Smooth muscle cell (in vitro differentiated cells): ENCODE results near the gene CFL1. TPM values are rescaled to one million over a fixed set of nuclear protein-coding genes. Genes with fewer than 3 reads are reported as not detected.
A peak's percentile ranks its signal among the peaks of the same experiment; 100 is the strongest.

ENCODE experiments used
- DNase-seq: peaks from one replicate; lab custom pipeline; 2025; ENCODE audit not compliant: unreplicated experiment; lab: John Stamatoyannopoulos, UW
- H2AFZ ChIP-seq: fragments of 200-600 bp; sonication (generic); 2 replicates; pipeline ENCODE4 v1.6.0; 2016; ENCODE audit warnings: antibody characterized with exemption, low read depth, mild to moderate bottlenecking
- H3F3A ChIP-seq: fragments of 200-600 bp; sonication (generic); 2 replicates; pipeline ENCODE4 v1.6.0; 2017; ENCODE audit warnings: antibody characterized with exemption, low read depth
- H3K27ac ChIP-seq: fragments of 200-600 bp; sonication (generic); 2 replicates; pipeline ENCODE4 v1.5.1; 2016; ENCODE audit warnings: low read depth, mild to moderate bottlenecking
- H3K27me3 ChIP-seq: fragments of 200-600 bp; sonication (generic); 2 replicates; pipeline ENCODE4 v1.6.1; 2016; ENCODE audit warnings: low read depth, mild to moderate bottlenecking
- H3K36me3 ChIP-seq: fragments of 200-600 bp; sonication (generic); 2 replicates; pipeline ENCODE4 v1.5.1; 2016; ENCODE audit warnings: low read depth
- H3K4me1 ChIP-seq: fragments of 200-600 bp; sonication (generic); 2 replicates; pipeline ENCODE4 v1.5.1; 2016; ENCODE audit warnings: low read depth
- H3K4me2 ChIP-seq: fragments of 200-600 bp; sonication (generic); 2 replicates; pipeline ENCODE4 v1.6.0; 2016; ENCODE audit warnings: mild to moderate bottlenecking
- H3K4me3 ChIP-seq: fragments of 200-600 bp; sonication (generic); 2 replicates; pipeline ENCODE4 v1.5.1; 2016; ENCODE audit warnings: mild to moderate bottlenecking
- H3K79me2 ChIP-seq: fragments of 200-600 bp; sonication (generic); 2 replicates; pipeline ENCODE4 v1.6.0; 2016; ENCODE audit warnings: low read depth, mild to moderate bottlenecking
- H3K9ac ChIP-seq: fragments of 200-600 bp; sonication (generic); 2 replicates; pipeline ENCODE4 v1.6.0; 2016; ENCODE audit warnings: low read depth
- H3K9me3 ChIP-seq: fragments of 200-600 bp; sonication (generic); replicated peaks from 2 replicates; pipeline ENCODE4 v1.5.1; 2016; ENCODE audit warnings: low read depth
- H4K20me1 ChIP-seq: fragments of 200-600 bp; sonication (generic); 2 replicates; pipeline ENCODE4 v1.6.0; 2016; ENCODE audit warnings: low read depth
- WGBS: methylation state at CpG from one replicate; pipeline ENCODE4 v1.1.7; 2016; ENCODE audit warnings: low lambda C conversion rate; 5-methylcytosine and 5-hydroxymethylcytosine counted together
- polyA plus RNA-seq: library from polyadenylated mRNA; unstranded; fragments of >200 nt; fragmentation: Nextera tagmentation; extraction: Ambion mirVana; gene quantifications from 2 replicates; pipeline ENCODE4 v1.2.1, GENCODE V29; 2016
- total RNA-seq: library from RNA; depleted of rRNA; stranded (reverse); fragments of >200 nt; gene quantifications from 2 replicates; pipeline ENCODE4 v1.2.3, GENCODE V29; 2014
- TF ChIP-seq, protein P1 (sequence below): fragments of 200-600 bp; sonication (generic); IDR thresholded peaks from 2 replicates; pipeline ENCODE4 v1.5.1; 2017; ENCODE audit warnings: borderline replicate concordance, mild to moderate bottlenecking, antibody characterized with exemption; ENCODE audit not compliant: insufficient read depth, poor library complexity, severe bottlenecking

CFL1 gene
- total and polyA plus RNA-seq, 2 experiments from 2014 or later, result 1,255 to 3,052 TPM

DNA sequence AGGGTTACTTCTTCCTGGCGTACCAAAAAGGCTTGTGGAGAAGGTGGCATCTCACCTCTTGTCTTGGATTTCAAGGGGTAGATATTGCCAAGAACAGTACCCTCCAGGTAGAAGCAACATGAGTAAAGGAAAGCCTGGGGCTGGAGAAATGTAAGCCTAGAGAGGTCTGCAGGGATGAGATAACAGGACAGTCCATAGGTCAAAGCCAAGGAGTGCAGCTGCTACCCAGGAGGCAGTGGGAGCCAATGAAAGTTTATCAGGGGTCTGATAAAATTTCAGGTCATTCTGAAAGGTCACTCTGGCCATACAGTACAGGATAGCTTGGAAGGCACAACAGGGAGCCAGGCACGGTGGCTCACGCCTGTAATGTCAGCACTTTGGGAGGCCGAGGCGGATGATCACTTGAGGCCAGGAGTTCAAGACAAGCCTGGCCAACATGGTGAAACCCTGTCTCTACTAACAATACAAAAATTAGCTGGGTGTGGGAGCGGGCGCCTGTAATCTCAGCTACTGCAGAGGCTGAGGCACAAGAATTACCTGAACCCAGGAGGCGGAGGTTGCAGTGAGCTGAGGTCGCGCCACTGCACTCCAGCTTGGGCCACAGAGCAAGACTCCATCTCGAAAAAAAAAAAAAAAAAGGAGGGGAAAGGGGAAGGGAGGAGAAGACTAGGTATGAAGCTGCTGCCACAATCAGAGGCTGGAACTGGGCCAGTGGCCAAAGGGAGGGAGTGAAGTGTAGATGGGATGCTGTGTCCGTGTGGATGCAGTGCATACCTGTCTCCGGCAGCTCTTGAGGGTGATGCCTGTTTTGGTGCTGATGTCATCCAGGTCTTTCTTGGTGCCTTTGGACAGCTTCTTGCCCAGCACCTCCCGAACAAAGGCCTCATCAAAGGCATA, 29.1 kb upstream of the CFL1 start:
- no peaks in the 10 kb centered on the region for H3K36me3 ChIP-seq
- 90% methylated on average over 14 of the region's 14 CpGs for WGBS
- peak overlapping the region; percentile 91 for H3K4me2 ChIP-seq
- peaks cover 20% of the 10 kb centered on the region for H4K20me1 ChIP-seq
- no peaks in the 10 kb centered on the region for H3K9me3 ChIP-seq
- H2AFZ ChIP-seq, result no peak overlapping the region
- TF ChIP-seq, protein P1, sequence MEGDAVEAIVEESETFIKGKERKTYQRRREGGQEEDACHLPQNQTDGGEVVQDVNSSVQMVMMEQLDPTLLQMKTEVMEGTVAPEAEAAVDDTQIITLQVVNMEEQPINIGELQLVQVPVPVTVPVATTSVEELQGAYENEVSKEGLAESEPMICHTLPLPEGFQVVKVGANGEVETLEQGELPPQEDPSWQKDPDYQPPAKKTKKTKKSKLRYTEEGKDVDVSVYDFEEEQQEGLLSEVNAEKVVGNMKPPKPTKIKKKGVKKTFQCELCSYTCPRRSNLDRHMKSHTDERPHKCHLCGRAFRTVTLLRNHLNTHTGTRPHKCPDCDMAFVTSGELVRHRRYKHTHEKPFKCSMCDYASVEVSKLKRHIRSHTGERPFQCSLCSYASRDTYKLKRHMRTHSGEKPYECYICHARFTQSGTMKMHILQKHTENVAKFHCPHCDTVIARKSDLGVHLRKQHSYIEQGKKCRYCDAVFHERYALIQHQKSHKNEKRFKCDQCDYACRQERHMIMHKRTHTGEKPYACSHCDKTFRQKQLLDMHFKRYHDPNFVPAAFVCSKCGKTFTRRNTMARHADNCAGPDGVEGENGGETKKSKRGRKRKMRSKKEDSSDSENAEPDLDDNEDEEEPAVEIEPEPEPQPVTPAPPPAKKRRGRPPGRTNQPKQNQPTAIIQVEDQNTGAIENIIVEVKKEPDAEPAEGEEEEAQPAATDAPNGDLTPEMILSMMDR, result no peak
- peak overlapping the region; percentile 77 for H3K4me3 ChIP-seq
- peaks cover 16% of the 10 kb centered on the region for H3F3A ChIP-seq
- H3K4me1 ChIP-seq, result peaks cover 21% of the 10 kb centered on the region
- peak overlapping the region; percentile 73 for H3K9ac ChIP-seq
- no peaks in the 10 kb centered on the region for H3K27me3 ChIP-seq
- peak overlapping the region; percentile 89 for H3K27ac ChIP-seq
- peaks cover 22% of the 10 kb centered on the region for H3K79me2 ChIP-seq
- no peak for DNase-seq

DNA sequence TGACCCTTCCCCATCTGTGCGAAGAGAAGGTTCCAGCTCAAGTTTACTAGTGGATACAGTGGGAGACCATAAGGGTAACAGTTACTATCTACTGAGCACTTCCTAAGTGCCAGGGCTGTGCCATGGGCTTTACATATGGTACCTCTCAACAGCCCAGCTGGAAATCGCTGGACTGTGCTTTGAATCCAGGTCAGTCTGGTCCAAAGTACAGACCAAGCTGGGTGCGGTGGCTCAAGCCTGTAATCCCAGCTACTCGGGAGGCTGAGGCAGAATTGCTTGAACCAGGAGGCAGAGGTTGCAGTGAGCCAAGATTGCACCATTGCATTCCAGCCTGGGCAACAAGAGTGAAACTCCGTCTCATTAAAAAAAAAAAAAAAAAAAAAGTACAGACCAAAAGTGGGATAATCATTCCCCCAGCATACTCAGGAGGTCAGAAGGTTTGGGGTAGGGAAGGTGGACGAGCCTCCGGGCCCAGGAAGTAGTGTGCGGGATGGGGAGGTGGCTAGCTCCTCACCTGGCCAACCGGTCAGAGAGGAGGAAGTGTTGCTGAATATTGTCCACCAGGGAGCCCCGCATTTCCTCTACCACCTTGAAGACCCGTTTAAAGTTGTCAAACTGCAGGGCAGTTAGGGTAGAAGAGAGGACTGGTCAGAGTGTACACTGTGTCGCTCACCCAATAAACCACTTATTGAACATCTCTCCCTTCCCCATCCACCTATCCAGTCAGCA, 28.0 kb upstream of the CFL1 start:
- Histone ChIP-seq H3K4me2 (no peak overlapping the region), H3K27ac (no peak overlapping the region), H4K20me1 (peaks cover 9% of the 10 kb centered on the region), H3K4me3 (no peak overlapping the region), H3F3A (peaks cover 16% of the 10 kb centered on the region), H3K36me3 (no peaks in the 10 kb centered on the region), H3K27me3 (no peaks in the 10 kb centered on the region), H2AFZ (no peak overlapping the region), H3K9ac (no peak overlapping the region), H3K9me3 (no peaks in the 10 kb centered on the region), H3K4me1 (peaks cover 16% of the 10 kb centered on the region), H3K79me2 (peaks cover 17% of the 10 kb centered on the region)
- DNase-seq, result no peak
- TF ChIP-seq, protein P1, result no peak
- WGBS, result 95% methylated on average over 12 of the region's 12 CpGs

DNA sequence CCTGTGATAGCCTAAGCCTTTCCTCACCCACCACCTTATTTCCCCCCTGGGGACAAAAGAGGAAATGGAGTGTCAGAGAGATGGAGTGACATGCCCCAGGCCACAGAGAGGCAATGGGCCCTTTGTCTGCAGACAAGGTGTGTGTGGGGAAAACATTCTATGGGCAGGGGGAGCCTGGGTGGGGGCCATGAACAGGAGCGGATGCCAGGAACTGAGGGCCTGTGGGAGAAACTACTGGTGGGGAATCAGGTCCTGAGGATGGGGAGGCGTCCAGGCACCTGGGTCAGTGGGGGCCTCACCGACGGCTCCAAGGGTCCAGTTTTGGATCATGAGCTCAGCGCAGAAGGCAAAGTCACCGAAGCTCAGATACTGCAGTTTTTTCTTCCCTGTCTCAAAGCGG, 27.3 kb upstream of the CFL1 start:
- Histone ChIP-seq H2AFZ (no peak overlapping the region), H3K4me2 (no peak overlapping the region), H4K20me1 (peaks cover 5% of the 10 kb centered on the region), H3K27me3 (no peaks in the 10 kb centered on the region), H3K27ac (no peak overlapping the region), H3K36me3 (no peaks in the 10 kb centered on the region), H3K9me3 (no peaks in the 10 kb centered on the region), H3K79me2 (peaks cover 17% of the 10 kb centered on the region), H3F3A (peaks cover 16% of the 10 kb centered on the region), H3K9ac (no peak overlapping the region), H3K4me1 (peaks cover 16% of the 10 kb centered on the region), H3K4me3 (no peak overlapping the region)
- TF ChIP-seq, protein P1, result no peak
- DNase-seq, result no peak
- WGBS, result 98% methylated on average over 7 of the region's 7 CpGs
